ENCODE measurements around the gene ZNG1F. TPM values are rescaled to one million over a fixed set of nuclear protein-coding genes. Genes with fewer than 3 reads are reported as not detected.
A peak's percentile ranks its signal among the peaks of the same experiment; 100 is the strongest.
"Not testable (repeated sequence)": the region's sequence is repeated elsewhere in the genome, so short reads cannot be mapped to it uniquely, and the experiment has no call there.

ZNG1F gene
- total RNA-seq, 4 donors from 2014 or later: 6.7 to 11.8 (median 8.7) TPM

DNA sequence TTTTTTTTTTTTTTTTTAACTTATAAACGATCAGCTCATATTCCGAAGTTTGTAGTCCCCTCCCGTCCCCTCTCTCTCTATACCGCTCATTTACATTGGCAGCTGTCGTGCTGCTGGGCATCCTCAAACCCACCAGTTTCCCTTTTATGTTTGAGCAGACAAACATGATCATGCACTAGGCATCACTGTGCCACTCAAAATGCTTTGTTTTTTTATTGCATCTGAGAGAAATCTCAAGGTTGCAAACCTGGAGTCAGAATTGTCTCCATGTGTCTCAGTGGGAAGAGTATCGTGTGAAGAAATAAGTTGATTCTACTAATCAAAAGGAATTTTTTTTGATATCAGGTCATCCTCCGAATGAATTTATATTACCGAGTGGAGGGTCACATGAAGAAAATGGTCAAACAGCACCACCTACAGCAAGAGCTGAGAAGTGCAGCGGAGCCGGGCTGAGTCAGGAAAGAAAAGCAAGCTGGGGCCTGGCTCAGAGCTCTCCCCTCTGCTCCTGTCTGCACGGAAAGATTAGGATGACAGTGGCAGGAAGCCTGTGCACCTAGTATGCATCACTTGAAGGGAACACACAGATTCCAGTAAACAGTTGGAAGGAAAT, 100.6 kb downstream of the ZNG1F start:
- H3K27ac ChIP-seq; H3K4me1 ChIP-seq; H3K4me3 ChIP-seq; H3K9me3 ChIP-seq; DNase-seq (ENCODE audit: low spot score in 2 of 2); H3K27me3 ChIP-seq; H3K36me3 ChIP-seq: not testable (repeated sequence)
- TF ChIP-seq, protein P1, sequence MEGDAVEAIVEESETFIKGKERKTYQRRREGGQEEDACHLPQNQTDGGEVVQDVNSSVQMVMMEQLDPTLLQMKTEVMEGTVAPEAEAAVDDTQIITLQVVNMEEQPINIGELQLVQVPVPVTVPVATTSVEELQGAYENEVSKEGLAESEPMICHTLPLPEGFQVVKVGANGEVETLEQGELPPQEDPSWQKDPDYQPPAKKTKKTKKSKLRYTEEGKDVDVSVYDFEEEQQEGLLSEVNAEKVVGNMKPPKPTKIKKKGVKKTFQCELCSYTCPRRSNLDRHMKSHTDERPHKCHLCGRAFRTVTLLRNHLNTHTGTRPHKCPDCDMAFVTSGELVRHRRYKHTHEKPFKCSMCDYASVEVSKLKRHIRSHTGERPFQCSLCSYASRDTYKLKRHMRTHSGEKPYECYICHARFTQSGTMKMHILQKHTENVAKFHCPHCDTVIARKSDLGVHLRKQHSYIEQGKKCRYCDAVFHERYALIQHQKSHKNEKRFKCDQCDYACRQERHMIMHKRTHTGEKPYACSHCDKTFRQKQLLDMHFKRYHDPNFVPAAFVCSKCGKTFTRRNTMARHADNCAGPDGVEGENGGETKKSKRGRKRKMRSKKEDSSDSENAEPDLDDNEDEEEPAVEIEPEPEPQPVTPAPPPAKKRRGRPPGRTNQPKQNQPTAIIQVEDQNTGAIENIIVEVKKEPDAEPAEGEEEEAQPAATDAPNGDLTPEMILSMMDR (IDR thresholded peaks at IDR 0.05): peak in 4 of 5 experiments; percentile 31 to 45 (median 34)
- WGBS, 2 donors: 8 to 19% methylated on average over 6 to 8 of the region's 11 CpGs

DNA sequence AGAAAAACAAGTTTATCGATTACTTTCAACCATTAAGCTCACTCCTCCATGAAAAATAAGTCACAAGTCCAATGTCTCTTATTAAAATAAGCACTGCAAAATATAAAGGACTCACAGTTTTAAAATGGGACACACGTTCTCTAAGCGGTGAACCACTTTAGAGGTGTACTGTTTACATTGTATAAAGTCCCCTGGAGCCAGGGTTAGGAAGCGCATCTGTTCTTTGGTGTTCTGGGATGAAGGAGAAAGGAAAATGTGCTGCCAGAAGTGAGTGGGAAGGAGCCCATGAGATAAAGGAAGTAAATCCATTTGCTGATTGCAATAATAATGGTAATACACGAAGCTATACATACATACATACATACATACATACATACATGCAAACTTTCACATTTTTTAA, 101.2 kb downstream of the ZNG1F start:
- not testable (repeated sequence) for H3K36me3 ChIP-seq; DNase-seq (ENCODE audit: low spot score in 2 of 2); H3K4me1 ChIP-seq; H3K27me3 ChIP-seq; H3K27ac ChIP-seq; H3K9me3 ChIP-seq; H3K4me3 ChIP-seq
- WGBS, 2 donors: 61 to 63% methylated on average over 5 of the region's 5 CpGs

DNA sequence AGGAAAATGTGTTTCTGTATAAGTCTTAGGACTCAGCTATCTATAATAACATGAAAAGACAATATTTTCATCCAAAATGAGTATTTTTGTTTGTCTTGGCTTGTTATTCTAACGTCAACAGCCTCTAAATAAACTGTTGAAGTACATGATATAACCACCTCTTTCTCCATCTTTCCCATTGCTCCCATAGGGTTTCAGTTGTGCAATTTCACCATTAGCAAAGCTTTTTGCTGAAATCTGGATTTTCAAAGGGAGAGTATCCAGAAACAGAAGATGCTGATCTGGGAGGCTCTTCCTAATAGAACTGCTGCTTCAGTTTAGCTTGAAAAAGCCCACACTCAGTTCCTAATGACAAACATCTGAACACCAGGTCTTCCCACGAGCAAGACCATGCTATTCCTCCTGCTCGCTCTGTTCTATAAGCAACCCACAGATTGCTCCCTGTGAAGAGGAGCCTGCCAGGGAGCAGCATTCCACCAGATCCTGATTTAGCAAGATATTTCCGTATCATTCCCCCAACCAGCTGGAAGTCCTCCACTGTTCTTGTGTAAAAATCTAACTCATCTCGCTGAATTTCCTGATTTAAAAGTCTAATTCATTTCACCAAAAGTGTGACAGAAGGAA, 101.8 kb downstream of the ZNG1F start:
- DNase-seq (ENCODE audit: low spot score in 2 of 2): peak in 1 of 2 donors; percentile 30
- not testable (repeated sequence) for H3K27me3 ChIP-seq, H3K27ac ChIP-seq, H3K9me3 ChIP-seq, H3K4me1 ChIP-seq, H3K4me3 ChIP-seq, H3K36me3 ChIP-seq
- 42 to 50% methylated on average over 5 of the region's 5 CpGs for WGBS, 2 donors
- TF ChIP-seq EP300 (IDR thresholded peaks at IDR 0.05): peak in 1 of 2 donors; percentile 16

DNA sequence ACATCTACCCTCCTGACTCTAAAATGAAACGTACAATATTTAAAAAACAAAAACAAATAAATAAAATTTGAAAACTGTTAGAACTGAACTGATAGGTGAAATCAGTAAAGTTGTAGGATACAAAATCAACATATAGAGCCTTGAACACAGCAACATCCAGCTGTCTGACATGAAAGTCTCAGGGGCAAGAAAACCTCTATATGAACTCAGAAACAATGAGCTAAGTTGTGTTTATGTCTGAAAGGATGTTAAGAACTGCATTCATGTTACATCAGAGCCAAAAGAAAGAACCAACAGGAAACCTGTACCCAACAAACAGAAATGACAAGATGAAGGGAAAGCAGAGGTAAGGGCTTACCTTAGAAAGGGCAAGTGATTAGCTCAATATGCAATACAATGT, 102.4 kb downstream of the ZNG1F start:
- H3K4me3 ChIP-seq; H3K4me1 ChIP-seq; H3K36me3 ChIP-seq; DNase-seq (ENCODE audit: low spot score in 2 of 2); H3K27me3 ChIP-seq; H3K9me3 ChIP-seq; H3K27ac ChIP-seq: not testable (repeated sequence)
- WGBS, 2 donors: 17 to 67% methylated on average over 1 of the region's 1 CpG

DNA sequence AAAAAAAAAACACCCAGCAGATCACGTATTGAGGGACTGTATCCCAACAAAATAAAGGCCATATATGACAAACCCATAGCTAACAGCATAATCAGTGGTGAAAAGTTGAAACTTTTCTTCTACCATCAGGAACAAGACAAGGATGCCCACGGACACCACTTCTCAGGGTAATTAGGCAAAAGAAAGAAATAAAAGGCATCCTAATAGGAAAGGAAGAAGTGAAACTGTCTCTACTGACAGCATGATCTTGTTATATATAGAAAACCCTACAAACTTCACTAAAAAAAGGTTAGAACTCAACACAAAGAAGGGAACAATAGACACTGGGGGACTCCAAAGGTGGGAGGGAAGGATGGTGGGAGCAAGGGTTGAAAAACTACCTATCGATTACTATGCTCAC, 102.9 kb downstream of the ZNG1F start:
- H3K9me3 ChIP-seq; DNase-seq (ENCODE audit: low spot score in 2 of 2); H3K27me3 ChIP-seq; H3K27ac ChIP-seq; H3K4me3 ChIP-seq; H3K36me3 ChIP-seq; H3K4me1 ChIP-seq: not testable (repeated sequence)
- WGBS, 2 donors: 59 to 68% methylated on average over 3 of the region's 3 CpGs

DNA sequence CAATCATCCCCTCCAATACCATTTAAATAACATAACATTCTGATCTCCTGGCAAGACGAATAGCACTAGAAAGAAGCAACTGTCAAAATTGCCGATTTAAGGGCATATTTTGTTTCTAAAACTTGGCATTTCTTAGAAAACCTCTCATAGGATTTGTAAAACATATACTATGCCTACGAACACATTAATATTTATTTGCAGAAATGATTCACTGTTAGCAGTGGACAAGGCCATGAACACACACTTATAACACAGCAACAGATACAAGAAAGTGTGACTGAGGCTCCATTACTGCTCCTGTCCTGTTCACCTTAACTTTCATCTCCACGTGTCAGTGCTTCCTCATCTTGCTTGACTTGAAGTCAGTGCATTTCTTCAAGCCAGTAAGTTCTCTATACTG, 106.8 kb downstream of the ZNG1F start:
- not testable (repeated sequence) for H3K27ac ChIP-seq; H3K9me3 ChIP-seq; H3K36me3 ChIP-seq; H3K4me1 ChIP-seq; DNase-seq (ENCODE audit: low spot score in 2 of 2); H3K4me3 ChIP-seq; H3K27me3 ChIP-seq
- 51 to 69% methylated on average over 4 of the region's 4 CpGs for WGBS, 2 donors

Small RNAs within 50 kb of the gene (small RNA-seq; reads per million reads assigned to genes)
- gene MIR4477A (not detected), gene RNA5SP530 (not detected)

Other genes with a start within 250 kb of the ZNG1F start
- gene FOXD4L6, start 60.6 kb downstream of the ZNG1F start, total RNA-seq: 1 to 10 TPM in 1 of 4 donors, not detected in 3; 1.3 TPM

Data from tibial nerve (tissue), 4 donors.